H9 (cell line): Measurements from ENCODE around the gene CIART. TPM values are rescaled to one million over a fixed set of nuclear protein-coding genes. Genes with fewer than 3 reads are reported as not detected.
A peak's percentile ranks its signal among the peaks of the same experiment; 100 is the strongest.

Source experiments
- DNase-seq: peaks from one replicate; pipeline ENCODE4 v3.0.0-alpha.2; 2017
- H2AFZ ChIP-seq: one replicate; pipeline ENCODE4 v1.6.1; 2013; ENCODE audit warnings: mild to moderate bottlenecking, low read length, control low read depth, moderate library complexity
- H2AK5ac ChIP-seq: 2 replicates; pipeline ENCODE4 v1.6.1; 2013; ENCODE audit warnings: low read length, control low read depth, mixed read lengths; ENCODE audit not compliant: insufficient read length
- H2BK120ac ChIP-seq: one replicate; pipeline ENCODE4 v1.6.1; 2013; ENCODE audit warnings: low read depth, mild to moderate bottlenecking, low read length, control low read depth, inconsistent platforms; ENCODE audit not compliant: poor library complexity, severe bottlenecking
- H2BK12ac ChIP-seq: 2 replicates; pipeline ENCODE4 v1.6.1; 2013; ENCODE audit warnings: low read length, control low read depth, mixed read lengths, low read depth; ENCODE audit not compliant: insufficient read length
- H2BK15ac ChIP-seq: 2 replicates; pipeline ENCODE4 v1.6.1; 2013; ENCODE audit warnings: low read depth, low read length, control low read depth
- H2BK20ac ChIP-seq: one replicate; pipeline ENCODE4 v1.6.1; 2013; ENCODE audit warnings: low read depth, mild to moderate bottlenecking, low read length, control low read depth, inconsistent platforms; ENCODE audit not compliant: poor library complexity, severe bottlenecking
- H2BK5ac ChIP-seq: 2 replicates; pipeline ENCODE4 v1.6.1; 2013; ENCODE audit warnings: low read length, control low read depth, mixed read lengths; ENCODE audit not compliant: insufficient read length
- H3K14ac ChIP-seq: 2 replicates; pipeline ENCODE4 v1.6.1; 2013; ENCODE audit warnings: low read length, control low read depth; ENCODE audit not compliant: insufficient read depth
- H3K18ac ChIP-seq: 2 replicates; pipeline ENCODE4 v1.6.1; 2013; ENCODE audit warnings: low read depth, mild to moderate bottlenecking, mixed read lengths, low read length, control low read depth; ENCODE audit not compliant: insufficient read length
- H3K23ac ChIP-seq: 2 replicates; pipeline ENCODE4 v1.6.1; 2013; ENCODE audit warnings: low read length, control low read depth, mixed read lengths, low read depth; ENCODE audit not compliant: insufficient read length
- H3K23me2 ChIP-seq: 2 replicates; pipeline ENCODE4 v1.6.1; 2013; ENCODE audit warnings: low read depth, mild to moderate bottlenecking, mixed read lengths, low read length, control low read depth; ENCODE audit not compliant: insufficient read length, poor library complexity, severe bottlenecking
- H3K27ac ChIP-seq: 2 replicates; pipeline ENCODE4 v1.5.1; 2013; ENCODE audit warnings: low read length, control low read depth, mixed read lengths, low read depth; ENCODE audit not compliant: insufficient read length
- H3K27me3 ChIP-seq: 2 replicates; pipeline ENCODE4 v1.6.1; 2013; ENCODE audit warnings: low read length, control low read depth, inconsistent platforms; ENCODE audit not compliant: insufficient read depth
- H3K4ac ChIP-seq: 2 replicates; pipeline ENCODE4 v1.6.1; 2013; ENCODE audit warnings: low read depth, mild to moderate bottlenecking, control low read depth, inconsistent platforms, low read length, moderate library complexity
- H3K4me1 ChIP-seq: 2 replicates; pipeline ENCODE4 v1.6.1; 2013; ENCODE audit warnings: low read length, control low read depth, inconsistent platforms; ENCODE audit not compliant: insufficient read depth
- H3K4me2 ChIP-seq: 2 replicates; pipeline ENCODE4 v1.6.1; 2013; ENCODE audit warnings: low read length, control low read depth, mixed read lengths; ENCODE audit not compliant: insufficient read length, insufficient read depth
- H3K56ac ChIP-seq: 2 replicates; pipeline ENCODE4 v1.6.1; 2013; ENCODE audit warnings: low read depth, mild to moderate bottlenecking, mixed read lengths, low read length, control low read depth; ENCODE audit not compliant: insufficient read length
- H3K79me1 ChIP-seq: 2 replicates; pipeline ENCODE4 v1.6.1; 2013; ENCODE audit warnings: low read depth, mild to moderate bottlenecking, moderate library complexity, low read length, control low read depth, inconsistent platforms; ENCODE audit not compliant: insufficient read depth, poor library complexity, severe bottlenecking
- H3K79me2 ChIP-seq: 2 replicates; pipeline ENCODE4 v1.6.1; 2013; ENCODE audit warnings: low read length, control low read depth, inconsistent platforms; ENCODE audit not compliant: insufficient read depth
- H3K9ac ChIP-seq: 2 replicates; pipeline ENCODE4 v1.6.1; 2013; ENCODE audit warnings: low read length, control low read depth, mixed read lengths; ENCODE audit not compliant: insufficient read length; ENCODE audit errors: extremely low read depth
- H3K9me3 ChIP-seq: one replicate; pipeline ENCODE4 v1.6.1; 2013; ENCODE audit warnings: low read depth, low read length, inconsistent platforms; ENCODE audit not compliant: control insufficient read depth
- H3T11ph ChIP-seq: one replicate; pipeline ENCODE4 v1.6.1; 2013; ENCODE audit warnings: mild to moderate bottlenecking, low read length, control low read depth, inconsistent platforms
- H4K20me1 ChIP-seq: one replicate; pipeline ENCODE4 v1.6.1; 2013; ENCODE audit not compliant: control insufficient read depth, insufficient read length, insufficient read depth
- H4K5ac ChIP-seq: 2 replicates; pipeline ENCODE4 v1.6.1; 2013; ENCODE audit warnings: low read depth, mild to moderate bottlenecking, mixed read lengths, low read length, control low read depth; ENCODE audit not compliant: insufficient read length
- H4K8ac ChIP-seq: replicated peaks from 2 replicates; pipeline ENCODE4 v1.6.1; 2013; ENCODE audit warnings: low read length, control low read depth, mixed read lengths, low read depth; ENCODE audit not compliant: insufficient read length
- H4K91ac ChIP-seq: 2 replicates; pipeline ENCODE4 v1.6.1; 2013; ENCODE audit warnings: low read depth, mild to moderate bottlenecking, moderate library complexity, mixed read lengths, low read length, control low read depth; ENCODE audit not compliant: insufficient read length
- H3K27ac Mint-ChIP-seq, 3 experiments: 2 replicates in 2 of 3; 3 replicates in 1 of 3; pipeline ENCODE4 v1.8.0; 2020 to 2021; ENCODE audit warnings: mixed read lengths in 3 of 3, mild to moderate bottlenecking in 1 of 3, moderate library complexity in 1 of 3
- H3K27me3 Mint-ChIP-seq: 2 replicates; pipeline ENCODE4 v1.8.0; 2021; ENCODE audit warnings: low read depth, mild to moderate bottlenecking, moderate library complexity, mixed read lengths
- H3K36me3 Mint-ChIP-seq, 3 experiments: 2 replicates in 2 of 3; 3 replicates in 1 of 3; pipeline ENCODE4 v1.8.0; 2020 to 2021; ENCODE audit warnings: low read depth in 3 of 3, mixed read lengths in 3 of 3; ENCODE audit not compliant: insufficient read depth in 1 of 3
- H3K4me1 Mint-ChIP-seq, 2 experiments: 2 replicates each; pipeline ENCODE4 v1.8.0; 2020; ENCODE audit warnings: mixed read lengths in 2 of 2
- H3K4me3 Mint-ChIP-seq, 2 experiments: 2 replicates in 1 of 2; 3 replicates in 1 of 2; pipeline ENCODE4 v1.8.0; 2020 to 2021; ENCODE audit warnings: mild to moderate bottlenecking in 2 of 2, mixed read lengths in 2 of 2, moderate library complexity in 1 of 2
- H3K9me3 Mint-ChIP-seq, 2 experiments: 2 replicates in 1 of 2; 3 replicates in 1 of 2; pipeline ENCODE4 v1.8.0; 2020; ENCODE audit warnings: mild to moderate bottlenecking in 2 of 2, mixed read lengths in 2 of 2, moderate library complexity in 1 of 2
- WGBS: extraction: QIAGEN DNeasy Blood & Tissue Kit; methylation state at CpG from one replicate; pipeline ENCODE4 v1.1.7; 2013; ENCODE audit warnings: missing lambda C conversion rate, low lambda C conversion rate, mixed read lengths; ENCODE audit not compliant: insufficient read length; ENCODE audit errors: extremely low coverage; 5-methylcytosine and 5-hydroxymethylcytosine counted together
- total RNA-seq: library from RNA; stranded (reverse); gene quantifications from 2 replicates; pipeline ENCODE4 v1.2.1, GENCODE V29; 2021
- TF ChIP-seq, protein P1 (sequence below): fragments of 200-600 bp; sonication (generic); conservative IDR thresholded peaks from 3 replicates; pipeline ENCODE4 v1.8.0; 2021; ENCODE audit warnings: antibody characterized with exemption, mild to moderate bottlenecking

CIART gene
- total RNA-seq, 1 experiment from 2014 or later = 15.6 TPM

- Histone ChIP-seq H4K8ac (no peak overlapping the region), H2BK12ac (no peak overlapping the region), H3K18ac (no peak overlapping the region), H3T11ph (no peak overlapping the region), H3K9me3 (no peaks in the 10 kb centered on the region), H3K4me1 (peaks cover 2% of the 10 kb centered on the region; the same call in 1 of the 2 replicates), H3K27ac (no peak overlapping the region), H2BK120ac (no peak overlapping the region), H3K14ac (no peak overlapping the region), H3K23me2 (peaks cover 12% of the 10 kb centered on the region), H2AFZ (no peak overlapping the region), H2AK5ac (no peak overlapping the region), H2BK20ac (no peak overlapping the region), H4K5ac (no peak overlapping the region), H3K27me3 (no peaks in the 10 kb centered on the region), H3K4me2 (peak overlapping the region; percentile 85), H3K56ac (no peak overlapping the region), H3K79me2 (no peaks in the 10 kb centered on the region; the same call in 1 of the 2 replicates), H2BK15ac (no peak overlapping the region), H3K9ac (peak overlapping the region; percentile 42), H3K4ac (no peak overlapping the region), H2BK5ac (no peak overlapping the region), H3K79me1 (no peaks in the 10 kb centered on the region), H3K23ac (no peak overlapping the region), H4K20me1 (no peaks in the 10 kb centered on the region), H4K91ac (no peak overlapping the region)
- Mint-ChIP-seq H3K4me1 (peaks cover 34 to 36% of the 10 kb centered on the region in 2 experiments), H3K4me3 (peak overlapping the region; percentile 58 to 78), H3K36me3 (peaks cover 0 to 10% (median 7%) of the 10 kb centered on the region in 3 experiments; a peak in 4 of 7 replicates), H3K27me3 (no peaks in the 10 kb centered on the region), H3K9me3 (no peaks in the 10 kb centered on the region), H3K27ac (peak overlapping the region; percentile 17 to 92 (median 76); a peak in 3 of 7 replicates)
- TF ChIP-seq, protein P1, sequence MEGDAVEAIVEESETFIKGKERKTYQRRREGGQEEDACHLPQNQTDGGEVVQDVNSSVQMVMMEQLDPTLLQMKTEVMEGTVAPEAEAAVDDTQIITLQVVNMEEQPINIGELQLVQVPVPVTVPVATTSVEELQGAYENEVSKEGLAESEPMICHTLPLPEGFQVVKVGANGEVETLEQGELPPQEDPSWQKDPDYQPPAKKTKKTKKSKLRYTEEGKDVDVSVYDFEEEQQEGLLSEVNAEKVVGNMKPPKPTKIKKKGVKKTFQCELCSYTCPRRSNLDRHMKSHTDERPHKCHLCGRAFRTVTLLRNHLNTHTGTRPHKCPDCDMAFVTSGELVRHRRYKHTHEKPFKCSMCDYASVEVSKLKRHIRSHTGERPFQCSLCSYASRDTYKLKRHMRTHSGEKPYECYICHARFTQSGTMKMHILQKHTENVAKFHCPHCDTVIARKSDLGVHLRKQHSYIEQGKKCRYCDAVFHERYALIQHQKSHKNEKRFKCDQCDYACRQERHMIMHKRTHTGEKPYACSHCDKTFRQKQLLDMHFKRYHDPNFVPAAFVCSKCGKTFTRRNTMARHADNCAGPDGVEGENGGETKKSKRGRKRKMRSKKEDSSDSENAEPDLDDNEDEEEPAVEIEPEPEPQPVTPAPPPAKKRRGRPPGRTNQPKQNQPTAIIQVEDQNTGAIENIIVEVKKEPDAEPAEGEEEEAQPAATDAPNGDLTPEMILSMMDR = no peak
- no peak for DNase-seq
- no CpG with 5 or more reads among the region's 1 CpG for WGBS
These were observed 9.0 kb upstream of the CIART start for GRCh38 chr1:150273311-150273710.
